ENCODE data around the gene IGSF22. TPM values are rescaled to one million over a fixed set of nuclear protein-coding genes. Genes with fewer than 3 reads are reported as not detected.

IGSF22 gene
- total and polyA plus RNA-seq, 5 donors from 2014 or later, result 2.1 to 6.2 (median 3.1) TPM

DNA sequence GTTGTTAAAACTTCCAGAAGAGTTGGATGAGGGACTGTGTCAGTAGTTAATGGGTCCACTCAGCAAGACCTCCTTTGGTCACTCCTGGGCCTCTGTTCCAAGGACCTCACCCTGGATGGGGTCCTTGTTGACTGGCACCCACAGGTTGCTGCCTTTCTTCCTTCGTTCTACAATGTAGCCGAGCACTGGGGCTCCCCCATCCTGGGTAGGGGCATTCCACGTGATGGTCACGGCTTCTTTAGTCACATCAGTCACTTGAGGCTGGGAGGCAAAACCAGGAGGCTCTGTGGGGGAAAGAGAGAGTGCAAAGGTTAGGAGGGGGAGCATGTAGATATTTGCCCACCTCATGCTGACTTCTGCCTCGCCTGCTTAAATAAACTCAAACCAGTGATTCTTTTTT lies 15.4 kb downstream of the IGSF22 start:
- Histone ChIP-seq H3K27ac (ENCODE audit: insufficient read depth, low read length, poor library complexity, severe bottlenecking) (no peak overlapping the region), H3K27me3 (ENCODE audit: control insufficient read depth, insufficient read depth, low read length) (no peaks in the 10 kb centered on the region), H3K4me1 (ENCODE audit: control insufficient read depth, insufficient read depth, low read length, poor library complexity, severe bottlenecking) (peaks cover 14% of the 10 kb centered on the region), H3K36me3 (ENCODE audit: control insufficient read depth, insufficient read depth, low read length) (no peaks in the 10 kb centered on the region), H3K9me3 (ENCODE audit: control insufficient read depth in 2 of 2, low read length in 2 of 2) (no peaks in the 10 kb centered on the region), H3K4me3 (ENCODE audit: low read depth, low read length) (no peak overlapping the region)
- Mint-ChIP-seq H3K27ac (no peak overlapping the region), H3K4me1 (peaks cover 0 to 14% (median 5%) of the 10 kb centered on the region in 4 donors), H3K9me3 (no peaks in the 10 kb centered on the region), H3K4me3 (no peak overlapping the region), H3K27me3 (peaks cover 25% of the 10 kb centered on the region), H3K36me3 (no peaks in the 10 kb centered on the region)
- no peak for ATAC-seq (ENCODE audit: low read depth in 2 of 2)
- no peak for DNase-seq

DNA sequence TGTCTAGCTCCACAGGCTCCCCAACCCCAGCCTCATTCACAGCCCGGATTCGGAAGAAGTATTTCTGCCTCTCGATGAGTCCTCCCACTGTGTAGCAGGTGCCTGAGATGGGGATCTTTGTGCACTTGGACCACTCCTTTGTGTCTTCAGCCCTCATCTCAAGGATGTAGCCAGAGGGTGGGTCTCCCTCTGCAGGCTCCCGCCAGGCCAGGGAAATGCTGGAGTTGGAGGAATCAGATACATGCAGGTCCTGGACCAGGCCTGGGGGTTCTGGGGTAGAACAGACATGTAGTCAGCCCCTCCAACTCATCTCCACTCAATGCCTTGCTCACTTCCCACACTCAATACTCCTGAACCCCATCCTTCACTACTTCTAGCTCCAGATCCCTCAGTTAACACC lies 16.6 kb downstream of the IGSF22 start:
- H3K27ac Mint-ChIP-seq, result peak overlapping the region in 1 of 3 donors; percentile 2
- Histone ChIP-seq H3K9me3 (ENCODE audit: control insufficient read depth in 2 of 2, low read length in 2 of 2) (no peaks in the 10 kb centered on the region), H3K36me3 (ENCODE audit: control insufficient read depth, insufficient read depth, low read length) (no peaks in the 10 kb centered on the region), H3K27ac (ENCODE audit: insufficient read depth, low read length, poor library complexity, severe bottlenecking) (no peak overlapping the region), H3K4me1 (ENCODE audit: control insufficient read depth, insufficient read depth, low read length, poor library complexity, severe bottlenecking) (peaks cover 19% of the 10 kb centered on the region), H3K4me3 (ENCODE audit: low read depth, low read length) (no peak overlapping the region), H3K27me3 (ENCODE audit: control insufficient read depth, insufficient read depth, low read length) (no peaks in the 10 kb centered on the region)
- peaks cover 0 to 25% (median 8%) of the 10 kb centered on the region in 4 donors for H3K4me1 Mint-ChIP-seq
- no peaks in the 10 kb centered on the region for H3K36me3 Mint-ChIP-seq
- peaks cover 32% of the 10 kb centered on the region for H3K27me3 Mint-ChIP-seq
- DNase-seq (no peak), ATAC-seq (ENCODE audit: low read depth in 2 of 2) (no peak)
- no peaks in the 10 kb centered on the region for H3K9me3 Mint-ChIP-seq
- peak overlapping the region in 1 of 4 donors; percentile 51 for H3K4me3 Mint-ChIP-seq

GRCh38 chr11:18707811-18708340 lies 18.1 kb downstream of the IGSF22 start:
- Histone ChIP-seq H3K4me1 (ENCODE audit: control insufficient read depth, insufficient read depth, low read length, poor library complexity, severe bottlenecking) (peaks cover 19% of the 10 kb centered on the region), H3K27me3 (ENCODE audit: control insufficient read depth, insufficient read depth, low read length) (no peaks in the 10 kb centered on the region), H3K9me3 (ENCODE audit: control insufficient read depth in 2 of 2, low read length in 2 of 2) (no peaks in the 10 kb centered on the region), H3K27ac (ENCODE audit: insufficient read depth, low read length, poor library complexity, severe bottlenecking) (no peak overlapping the region), H3K36me3 (ENCODE audit: control insufficient read depth, insufficient read depth, low read length) (no peaks in the 10 kb centered on the region), H3K4me3 (ENCODE audit: low read depth, low read length) (no peak overlapping the region)
- Mint-ChIP-seq H3K27ac (peak overlapping the region in 2 of 3 donors; percentile 70 to 80), H3K4me1 (peaks cover 0 to 31% (median 8%) of the 10 kb centered on the region in 4 donors), H3K4me3 (peak overlapping the region in 1 of 4 donors; percentile 65), H3K9me3 (no peaks in the 10 kb centered on the region), H3K27me3 (peaks cover 41% of the 10 kb centered on the region), H3K36me3 (no peaks in the 10 kb centered on the region)
- DNase-seq, result no peak
- ATAC-seq (ENCODE audit: low read depth in 2 of 2), result no peak

- no peaks in the 10 kb centered on the region for H3K36me3 Mint-ChIP-seq
- Histone ChIP-seq H3K9me3 (ENCODE audit: control insufficient read depth in 2 of 2, low read length in 2 of 2) (no peaks in the 10 kb centered on the region), H3K4me3 (ENCODE audit: low read depth, low read length) (peak overlapping the region; percentile 85), H3K4me1 (ENCODE audit: control insufficient read depth, insufficient read depth, low read length, poor library complexity, severe bottlenecking) (peaks cover 19% of the 10 kb centered on the region), H3K36me3 (ENCODE audit: control insufficient read depth, insufficient read depth, low read length) (no peaks in the 10 kb centered on the region), H3K27me3 (ENCODE audit: control insufficient read depth, insufficient read depth, low read length) (no peaks in the 10 kb centered on the region), H3K27ac (ENCODE audit: insufficient read depth, low read length, poor library complexity, severe bottlenecking) (peak overlapping the region; percentile 60)
- peaks cover 39% of the 10 kb centered on the region for H3K27me3 Mint-ChIP-seq
- peaks cover 0 to 31% (median 8%) of the 10 kb centered on the region in 4 donors for H3K4me1 Mint-ChIP-seq
- DNase-seq, result peak; percentile 33 to 77 (median 57)
- peak overlapping the region; percentile 70 to 98 (median 93) for H3K27ac Mint-ChIP-seq
- H3K9me3 Mint-ChIP-seq, result no peaks in the 10 kb centered on the region
- ATAC-seq (ENCODE audit: low read depth in 2 of 2), result peak; percentile 82 to 86
- peak overlapping the region; percentile 65 to 96 (median 92) for H3K4me3 Mint-ChIP-seq
These were observed 19.4 kb downstream of the IGSF22 start for GRCh38 chr11:18706330-18707243.

- H3K4me3 ChIP-seq (ENCODE audit: low read depth, low read length), result no peak overlapping the region
- peak overlapping the region; percentile 70 to 84 (median 78) for H3K27ac Mint-ChIP-seq
- peaks cover 0 to 31% (median 8%) of the 10 kb centered on the region in 4 donors for H3K4me1 Mint-ChIP-seq
- H3K9me3 Mint-ChIP-seq, result no peaks in the 10 kb centered on the region
- no peak overlapping the region for H3K27ac ChIP-seq (ENCODE audit: insufficient read depth, low read length, poor library complexity, severe bottlenecking)
- H3K36me3 ChIP-seq (ENCODE audit: control insufficient read depth, insufficient read depth, low read length), result no peaks in the 10 kb centered on the region
- peak overlapping the region; percentile 38 to 96 (median 72) for H3K4me3 Mint-ChIP-seq
- peak; percentile 25 to 26 for ATAC-seq (ENCODE audit: low read depth in 2 of 2)
- no peaks in the 10 kb centered on the region for H3K36me3 Mint-ChIP-seq
- peak; percentile 17 to 24 (median 23) for DNase-seq
- H3K27me3 Mint-ChIP-seq, result peaks cover 32% of the 10 kb centered on the region
- peaks cover 19% of the 10 kb centered on the region for H3K4me1 ChIP-seq (ENCODE audit: control insufficient read depth, insufficient read depth, low read length, poor library complexity, severe bottlenecking)
- H3K27me3 ChIP-seq (ENCODE audit: control insufficient read depth, insufficient read depth, low read length), result no peaks in the 10 kb centered on the region
- no peaks in the 10 kb centered on the region for H3K9me3 ChIP-seq (ENCODE audit: control insufficient read depth in 2 of 2, low read length in 2 of 2)
These were observed 20.2 kb downstream of the IGSF22 start for GRCh38 chr11:18705651-18706281.

- H3K36me3 Mint-ChIP-seq, result no peaks in the 10 kb centered on the region
- no peaks in the 10 kb centered on the region for H3K36me3 ChIP-seq (ENCODE audit: control insufficient read depth, insufficient read depth, low read length)
- H3K27me3 Mint-ChIP-seq, result peaks cover 26% of the 10 kb centered on the region
- ATAC-seq (ENCODE audit: low read depth in 2 of 2), result no peak
- peaks cover 19% of the 10 kb centered on the region for H3K4me1 ChIP-seq (ENCODE audit: control insufficient read depth, insufficient read depth, low read length, poor library complexity, severe bottlenecking)
- peak overlapping the region; percentile 65 to 81 (median 80) for H3K4me3 Mint-ChIP-seq
- H3K27ac Mint-ChIP-seq, result peak overlapping the region in 2 of 3 donors; percentile 44 to 61
- no peaks in the 10 kb centered on the region for H3K9me3 ChIP-seq (ENCODE audit: control insufficient read depth in 2 of 2, low read length in 2 of 2)
- H3K9me3 Mint-ChIP-seq, result no peaks in the 10 kb centered on the region
- DNase-seq, result no peak
- peaks cover 0 to 36% (median 9%) of the 10 kb centered on the region in 4 donors for H3K4me1 Mint-ChIP-seq
- H3K4me3 ChIP-seq (ENCODE audit: low read depth, low read length), result no peak overlapping the region
- no peaks in the 10 kb centered on the region for H3K27me3 ChIP-seq (ENCODE audit: control insufficient read depth, insufficient read depth, low read length)
- no peak overlapping the region for H3K27ac ChIP-seq (ENCODE audit: insufficient read depth, low read length, poor library complexity, severe bottlenecking)
These were observed 21.3 kb downstream of the IGSF22 start for GRCh38 chr11:18704698-18705097.

GRCh38 chr11:18704045-18704645 lies 21.8 kb downstream of the IGSF22 start:
- DNase-seq, result no peak
- no peak for ATAC-seq (ENCODE audit: low read depth in 2 of 2)
- H3K4me3 Mint-ChIP-seq, result peak overlapping the region in 2 of 4 donors; percentile 64 to 65
- no peaks in the 10 kb centered on the region for H3K36me3 Mint-ChIP-seq
- Histone ChIP-seq H3K9me3 (ENCODE audit: control insufficient read depth in 2 of 2, low read length in 2 of 2) (no peaks in the 10 kb centered on the region), H3K36me3 (ENCODE audit: control insufficient read depth, insufficient read depth, low read length) (no peaks in the 10 kb centered on the region), H3K27ac (ENCODE audit: insufficient read depth, low read length, poor library complexity, severe bottlenecking) (no peak overlapping the region), H3K4me3 (ENCODE audit: low read depth, low read length) (no peak overlapping the region), H3K4me1 (ENCODE audit: control insufficient read depth, insufficient read depth, low read length, poor library complexity, severe bottlenecking) (peaks cover 19% of the 10 kb centered on the region), H3K27me3 (ENCODE audit: control insufficient read depth, insufficient read depth, low read length) (no peaks in the 10 kb centered on the region)
- no peak overlapping the region for H3K27ac Mint-ChIP-seq
- H3K4me1 Mint-ChIP-seq, result peaks cover 0 to 42% (median 9%) of the 10 kb centered on the region in 4 donors
- H3K27me3 Mint-ChIP-seq, result peaks cover 22% of the 10 kb centered on the region
- peaks cover 0 to 1% (median 0%) of the 10 kb centered on the region in 7 donors for H3K9me3 Mint-ChIP-seq
